ENCODE data around the gene MB.
"Not testable (repeated sequence)": the region's sequence is repeated elsewhere in the genome, so short reads cannot be mapped to it uniquely, and the experiment has no call there.

Gene MB

GRCh38 chr22:35624547-35624946, 7.4 kb upstream of the MB start:
- no peak for DNase-seq (ENCODE audit: extremely low read depth, low read depth)
- H3K4me3 ChIP-seq (replicated peaks; ENCODE audit: low read depth, low read length) = no peak overlapping the region
- no peak for TF ChIP-seq CTCF (IDR thresholded peaks at IDR 0.05; ENCODE audit: low read depth, low read length, missing control alignments)

- not testable (repeated sequence) for DNase-seq (ENCODE audit: extremely low read depth, low read depth); H3K4me3 ChIP-seq (replicated peaks; ENCODE audit: low read depth, low read length)
Measured at GRCh38 chr22:35623885-35624284, 6.8 kb upstream of the MB start.

- TF ChIP-seq CTCF (IDR thresholded peaks at IDR 0.05; ENCODE audit: low read depth, low read length, missing control alignments) = no peak
- no peak overlapping the region for H3K4me3 ChIP-seq (replicated peaks; ENCODE audit: low read depth, low read length)
- no peak for DNase-seq (ENCODE audit: extremely low read depth, low read depth)
Measured at GRCh38 chr22:35622191-35622913, 5.2 kb upstream of the MB start.

- no peak for DNase-seq (ENCODE audit: extremely low read depth, low read depth)
- no peak for TF ChIP-seq CTCF (IDR thresholded peaks at IDR 0.05; ENCODE audit: low read depth, low read length, missing control alignments)
- H3K4me3 ChIP-seq (replicated peaks; ENCODE audit: low read depth, low read length) = no peak overlapping the region
Measured at GRCh38 chr22:35621451-35621850, 4.3 kb upstream of the MB start.

- no peak for DNase-seq (ENCODE audit: extremely low read depth, low read depth)
- no peak overlapping the region for H3K4me3 ChIP-seq (replicated peaks; ENCODE audit: low read depth, low read length)
- no peak for TF ChIP-seq CTCF (IDR thresholded peaks at IDR 0.05; ENCODE audit: low read depth, low read length, missing control alignments)
Measured at GRCh38 chr22:35620624-35621251, 3.6 kb upstream of the MB start.

GRCh38 chr22:35619336-35620094, 2.4 kb upstream of the MB start:
- H3K4me3 ChIP-seq (replicated peaks; ENCODE audit: low read depth, low read length) = no peak overlapping the region
- no peak for DNase-seq (ENCODE audit: extremely low read depth, low read depth)
- TF ChIP-seq CTCF (IDR thresholded peaks at IDR 0.05; ENCODE audit: low read depth, low read length, missing control alignments) = no peak

Data from HFF-Myc (cell line).